Measurements from ENCODE around the gene ZBTB47. TPM values are rescaled to one million over a fixed set of nuclear protein-coding genes. Genes with fewer than 3 reads are reported as not detected.

ZBTB47 gene
- polyA plus RNA-seq, 3 donors from 2014 or later, result 0.16 to 0.24 TPM; not detected in 1

GRCh38 chr3:42655980-42656679 is 2.6 kb downstream of the ZBTB47 start:
- Mint-ChIP-seq H3K4me1 (peaks cover 21 to 23% of the 10 kb centered on the region in 2 donors), H3K9me3 (no peaks in the 10 kb centered on the region), H3K4me3 (peak overlapping the region in 4 of 5 donors; percentile 17 to 63 (median 30)), H3K27me3 (ENCODE audit: low read depth in 3 of 3) (peaks cover 0 to 6% (median 2%) of the 10 kb centered on the region in 3 donors), H3K27ac (peak overlapping the region in 3 of 6 donors; percentile 22 to 61 (median 58)), H3K36me3 (no peaks in the 10 kb centered on the region)
- DNase-seq, result no peak

GRCh38 chr3:42656680-42657610 is 3.4 kb downstream of the ZBTB47 start:
- peak overlapping the region in 2 of 5 donors; percentile 17 to 18 for H3K4me3 Mint-ChIP-seq

GRCh38 chr3:42657675-42658074 is 4.2 kb downstream of the ZBTB47 start:
- peaks cover 12 to 13% of the 10 kb centered on the region in 2 donors for H3K4me1 Mint-ChIP-seq
- H3K9me3 Mint-ChIP-seq, result no peaks in the 10 kb centered on the region
- H3K36me3 Mint-ChIP-seq, result no peaks in the 10 kb centered on the region
- no peak overlapping the region for H3K4me3 Mint-ChIP-seq
- DNase-seq, result no peak
- peaks cover 0 to 6% (median 2%) of the 10 kb centered on the region in 3 donors for H3K27me3 Mint-ChIP-seq (ENCODE audit: low read depth in 3 of 3)
- peak overlapping the region in 2 of 6 donors; percentile 46 for H3K27ac Mint-ChIP-seq

More at GRCh38 chr3:42656680-42657610, 3.4 kb downstream of the ZBTB47 start:
- peaks cover 19% of the 10 kb centered on the region in 2 donors for H3K4me1 Mint-ChIP-seq
- no peaks in the 10 kb centered on the region for H3K9me3 Mint-ChIP-seq
- no peak overlapping the region for H3K27ac Mint-ChIP-seq
- peaks cover 0 to 6% (median 2%) of the 10 kb centered on the region in 3 donors for H3K27me3 Mint-ChIP-seq (ENCODE audit: low read depth in 3 of 3)
- no peaks in the 10 kb centered on the region for H3K36me3 Mint-ChIP-seq
- no peak for DNase-seq

- Mint-ChIP-seq H3K9me3 (no peaks in the 10 kb centered on the region), H3K27ac (peak overlapping the region in 2 of 6 donors; percentile 46), H3K27me3 (ENCODE audit: low read depth in 3 of 3) (peaks cover 0 to 3% (median 2%) of the 10 kb centered on the region in 3 donors), H3K4me3 (no peak overlapping the region), H3K36me3 (no peaks in the 10 kb centered on the region), H3K4me1 (peaks cover 6 to 9% of the 10 kb centered on the region in 2 donors)
- no peak for DNase-seq
Observed at GRCh38 chr3:42658091-42658770, 4.7 kb downstream of the ZBTB47 start.

- H3K4me1 Mint-ChIP-seq, result peaks cover 0 to 4% of the 10 kb centered on the region in 2 donors
- no peaks in the 10 kb centered on the region for H3K36me3 Mint-ChIP-seq
- no peaks in the 10 kb centered on the region for H3K9me3 Mint-ChIP-seq
- DNase-seq, result no peak
- no peak overlapping the region for H3K4me3 Mint-ChIP-seq
- H3K27ac Mint-ChIP-seq, result no peak overlapping the region
- peaks cover 0 to 3% (median 2%) of the 10 kb centered on the region in 3 donors for H3K27me3 Mint-ChIP-seq (ENCODE audit: low read depth in 3 of 3)
Observed at GRCh38 chr3:42658771-42659390, 5.4 kb downstream of the ZBTB47 start.

GRCh38 chr3:42659451-42660130 is 6.1 kb downstream of the ZBTB47 start:
- no peaks in the 10 kb centered on the region for H3K36me3 Mint-ChIP-seq
- no peak for DNase-seq
- H3K27ac Mint-ChIP-seq, result peak overlapping the region in 1 of 6 donors; percentile 29
- peaks cover 0 to 4% of the 10 kb centered on the region in 2 donors for H3K4me1 Mint-ChIP-seq
- no peaks in the 10 kb centered on the region for H3K9me3 Mint-ChIP-seq
- peaks cover 0 to 3% (median 2%) of the 10 kb centered on the region in 3 donors for H3K27me3 Mint-ChIP-seq (ENCODE audit: low read depth in 3 of 3)
- H3K4me3 Mint-ChIP-seq, result no peak overlapping the region

GRCh38 chr3:42660131-42660715 is 6.7 kb downstream of the ZBTB47 start:
- H3K4me1 Mint-ChIP-seq, result peaks cover 0 to 1% of the 10 kb centered on the region in 2 donors

GRCh38 chr3:42660898-42661297 is 7.4 kb downstream of the ZBTB47 start:
- Mint-ChIP-seq H3K4me3 (no peak overlapping the region), H3K4me1 (no peaks in the 10 kb centered on the region), H3K9me3 (no peaks in the 10 kb centered on the region), H3K36me3 (no peaks in the 10 kb centered on the region), H3K27me3 (ENCODE audit: low read depth in 3 of 3) (peaks cover 0 to 3% (median 2%) of the 10 kb centered on the region in 3 donors), H3K27ac (peak overlapping the region in 1 of 6 donors; percentile 2)
- no peak for DNase-seq

More at GRCh38 chr3:42660131-42660715, 6.7 kb downstream of the ZBTB47 start:
- peak overlapping the region in 1 of 6 donors; percentile 29 for H3K27ac Mint-ChIP-seq
- H3K9me3 Mint-ChIP-seq, result no peaks in the 10 kb centered on the region
- DNase-seq, result no peak
- H3K27me3 Mint-ChIP-seq (ENCODE audit: low read depth in 3 of 3), result peaks cover 0 to 3% (median 2%) of the 10 kb centered on the region in 3 donors
- H3K36me3 Mint-ChIP-seq, result no peaks in the 10 kb centered on the region
- H3K4me3 Mint-ChIP-seq, result no peak overlapping the region

GRCh38 chr3:42661593-42662022 is 8.1 kb downstream of the ZBTB47 start:
- no peak overlapping the region for H3K4me3 Mint-ChIP-seq
- no peak overlapping the region for H3K27ac Mint-ChIP-seq
- peaks cover 0 to 6% (median 2%) of the 10 kb centered on the region in 3 donors for H3K27me3 Mint-ChIP-seq (ENCODE audit: low read depth in 3 of 3)

GRCh38 chr3:42662037-42662812 is 8.7 kb downstream of the ZBTB47 start:
- H3K4me1 Mint-ChIP-seq, result no peaks in the 10 kb centered on the region
- H3K27me3 Mint-ChIP-seq (ENCODE audit: low read depth in 3 of 3), result peaks cover 0 to 6% (median 2%) of the 10 kb centered on the region in 3 donors
- no peaks in the 10 kb centered on the region for H3K36me3 Mint-ChIP-seq
- no peak overlapping the region for H3K27ac Mint-ChIP-seq
- H3K9me3 Mint-ChIP-seq, result no peaks in the 10 kb centered on the region
- H3K4me3 Mint-ChIP-seq, result no peak overlapping the region
- no peak for DNase-seq

More at GRCh38 chr3:42661593-42662022, 8.1 kb downstream of the ZBTB47 start:
- Mint-ChIP-seq H3K36me3 (no peaks in the 10 kb centered on the region), H3K4me1 (no peaks in the 10 kb centered on the region), H3K9me3 (no peaks in the 10 kb centered on the region)
- DNase-seq, result no peak

- no peaks in the 10 kb centered on the region for H3K4me1 Mint-ChIP-seq
- DNase-seq, result no peak
- H3K27ac Mint-ChIP-seq, result no peak overlapping the region
- H3K9me3 Mint-ChIP-seq, result no peaks in the 10 kb centered on the region
- H3K27me3 Mint-ChIP-seq (ENCODE audit: low read depth in 3 of 3), result peaks cover 0 to 6% (median 2%) of the 10 kb centered on the region in 3 donors
- no peak overlapping the region for H3K4me3 Mint-ChIP-seq
- H3K36me3 Mint-ChIP-seq, result no peaks in the 10 kb centered on the region
Observed at GRCh38 chr3:42662813-42663535, 9.5 kb downstream of the ZBTB47 start.
